GM21528 (cell line): Measurements from ENCODE around the gene MRFAP1.
"Not testable (repeated sequence)": the region's sequence is repeated elsewhere in the genome, so short reads cannot be mapped to it uniquely, and the experiment has no call there.

Experiments
- ATAC-seq: cut with Tn5 transposase; IDR thresholded peaks from one replicate; pipeline ENCODE4 v1.9.1; 2021; ENCODE audit warnings: mild to moderate bottlenecking, moderate library complexity; ENCODE audit not compliant: unreplicated experiment, low FRiP score

MRFAP1 gene

DNA sequence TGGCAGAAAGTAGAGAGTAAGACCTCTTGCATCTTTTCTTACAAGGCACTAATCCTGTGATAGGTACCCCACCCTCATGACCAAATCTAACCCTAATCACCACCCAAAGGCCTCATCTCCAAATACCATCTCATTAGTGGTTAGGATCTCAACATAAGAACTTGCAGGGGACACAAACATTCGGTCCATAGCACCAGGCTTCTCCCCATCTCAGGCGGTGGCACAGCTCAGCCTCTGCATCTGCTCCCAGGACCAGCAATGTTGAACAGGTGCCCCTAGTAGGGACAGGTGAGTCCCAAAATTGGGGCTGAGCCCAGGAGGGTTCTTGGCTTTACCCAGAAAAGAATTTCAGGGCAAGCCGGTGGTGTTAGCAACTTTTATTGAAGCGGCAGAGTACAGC is 8.4 kb upstream of the MRFAP1 start:
- no peak for ATAC-seq

- no peak for ATAC-seq
These were observed 7.2 kb upstream of the MRFAP1 start for GRCh38 chr4:6633091-6633906.

DNA sequence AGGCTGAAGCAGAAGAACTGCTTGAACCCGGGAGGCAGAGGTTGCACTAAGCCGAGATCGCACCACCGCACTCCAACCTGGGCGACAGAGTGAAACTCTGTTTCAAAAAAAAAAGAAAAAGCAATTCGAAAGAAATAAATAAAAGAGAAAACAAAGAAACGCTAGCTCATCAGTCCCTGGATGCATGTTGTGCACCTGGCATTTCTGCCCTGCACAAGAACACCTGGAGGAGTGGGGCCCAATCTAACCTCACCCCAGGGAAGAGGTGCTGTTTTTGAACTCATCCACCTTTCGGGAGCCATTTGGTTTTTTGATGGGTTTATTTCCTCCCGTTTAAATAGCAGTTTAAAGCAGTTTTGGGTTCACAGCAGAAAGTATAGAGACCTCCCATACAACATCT is 5.7 kb upstream of the MRFAP1 start:
- ATAC-seq = no peak

GRCh38 chr4:6639137-6639680 is 1.3 kb upstream of the MRFAP1 start:
- ATAC-seq = no peak

GRCh38 chr4:6641164-6641970 is 882 bp downstream of the MRFAP1 start:
- ATAC-seq = peak; percentile 37

DNA sequence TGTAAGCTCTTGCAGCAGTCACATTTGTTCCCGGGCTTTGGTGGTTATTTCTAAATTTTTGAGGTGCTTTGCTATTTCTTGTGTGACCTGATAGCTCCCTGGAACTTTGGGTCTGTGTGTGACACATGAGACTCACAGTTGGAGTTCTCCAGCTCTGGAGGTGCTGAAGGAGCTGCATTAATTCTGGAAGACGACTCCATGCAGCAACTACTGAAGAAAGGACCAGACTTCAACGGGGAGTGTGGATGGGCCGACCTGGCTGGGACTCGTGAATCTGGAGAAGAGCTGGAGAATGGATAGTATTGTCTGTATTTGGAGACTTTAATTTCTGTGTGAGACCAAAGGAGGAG is 1.5 kb downstream of the MRFAP1 start:
- ATAC-seq = no peak

DNA sequence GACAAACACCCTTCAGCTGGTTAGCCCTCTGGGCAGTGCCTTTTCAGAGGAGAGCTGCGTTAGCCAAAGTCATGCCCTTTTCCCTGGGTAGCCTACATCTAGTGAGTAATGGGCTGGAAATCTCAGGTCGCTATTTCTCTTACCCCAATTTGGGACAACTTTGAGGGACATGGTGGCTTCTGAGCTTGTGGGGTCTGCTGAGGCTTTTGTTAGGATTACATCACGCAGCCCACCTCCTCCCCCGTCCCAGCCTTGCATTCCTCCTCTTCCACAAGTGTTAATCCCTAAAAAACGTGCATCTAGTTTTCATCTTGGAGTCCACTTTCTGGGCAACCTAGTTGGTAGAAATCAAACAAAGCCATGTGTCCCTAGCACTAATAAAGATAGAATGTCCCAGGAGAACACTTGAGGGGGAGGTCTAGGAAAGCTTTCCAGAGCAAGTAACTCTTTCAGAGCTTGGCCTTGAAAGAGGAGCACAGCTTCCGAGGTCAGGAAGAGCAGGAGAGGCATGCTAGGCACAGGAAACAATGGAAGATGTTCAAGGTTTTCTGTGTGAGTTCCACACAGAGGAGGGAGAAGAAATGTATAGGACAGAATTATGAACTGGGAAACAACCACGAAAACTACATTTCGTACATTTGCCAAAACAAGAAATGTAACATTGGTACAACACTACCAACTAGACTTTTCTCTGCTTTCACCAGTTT is 2.8 kb downstream of the MRFAP1 start:
- ATAC-seq = no peak

DNA sequence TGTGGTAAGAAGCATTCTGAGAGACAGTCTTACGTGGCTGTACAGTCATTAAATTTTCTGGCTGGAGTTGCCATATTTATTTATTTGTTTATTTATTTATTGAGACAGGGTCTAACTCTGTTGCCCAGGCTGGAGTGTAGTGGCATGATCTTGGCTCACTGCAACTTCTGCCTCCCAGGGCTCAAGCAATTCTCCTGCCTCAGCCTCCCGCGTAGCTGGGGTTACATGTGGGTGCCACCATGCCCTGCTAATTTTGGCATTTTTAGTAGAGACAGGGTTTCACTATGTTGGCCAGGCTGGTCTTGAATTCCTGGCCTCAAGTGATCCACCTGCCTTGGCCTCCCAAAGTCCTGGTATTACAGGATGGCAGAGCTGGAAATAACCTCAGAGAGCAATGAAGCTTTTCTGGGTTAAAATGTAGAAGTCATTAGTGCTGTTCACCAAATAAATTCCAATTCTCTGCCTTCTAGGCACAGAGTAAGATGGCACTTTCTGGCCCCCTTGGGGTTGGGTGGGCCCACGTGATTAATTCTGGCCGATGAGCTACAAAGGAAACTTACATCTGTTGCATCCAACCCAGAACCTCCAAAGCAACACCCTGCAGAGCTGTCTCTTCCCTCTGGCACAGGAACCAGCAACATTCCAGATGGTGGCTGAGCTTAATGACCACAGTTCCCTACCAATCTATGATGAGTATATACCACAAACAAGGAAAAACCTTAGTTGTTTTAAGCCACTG is 4.5 kb downstream of the MRFAP1 start:
- ATAC-seq = no peak

DNA sequence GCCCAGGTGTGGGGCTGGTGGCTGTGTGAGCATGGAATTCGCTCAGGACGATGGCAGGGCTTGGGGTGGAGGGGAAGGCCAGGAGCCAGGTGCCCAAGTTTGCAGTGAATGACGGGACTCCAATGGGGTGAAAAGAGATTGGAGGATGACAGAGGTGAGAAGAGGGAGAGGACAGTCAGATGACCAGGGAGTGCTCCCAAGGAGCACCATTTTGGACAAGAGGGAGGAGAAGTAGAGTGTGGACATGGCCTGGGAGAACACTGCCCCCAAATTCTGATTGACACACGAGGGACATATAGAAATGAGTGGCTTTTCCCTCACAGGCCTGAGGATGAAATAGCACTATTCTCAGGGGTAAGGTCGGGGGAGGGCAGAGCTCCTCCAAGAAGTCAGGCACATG is 6.7 kb downstream of the MRFAP1 start:
- no peak for ATAC-seq

DNA sequence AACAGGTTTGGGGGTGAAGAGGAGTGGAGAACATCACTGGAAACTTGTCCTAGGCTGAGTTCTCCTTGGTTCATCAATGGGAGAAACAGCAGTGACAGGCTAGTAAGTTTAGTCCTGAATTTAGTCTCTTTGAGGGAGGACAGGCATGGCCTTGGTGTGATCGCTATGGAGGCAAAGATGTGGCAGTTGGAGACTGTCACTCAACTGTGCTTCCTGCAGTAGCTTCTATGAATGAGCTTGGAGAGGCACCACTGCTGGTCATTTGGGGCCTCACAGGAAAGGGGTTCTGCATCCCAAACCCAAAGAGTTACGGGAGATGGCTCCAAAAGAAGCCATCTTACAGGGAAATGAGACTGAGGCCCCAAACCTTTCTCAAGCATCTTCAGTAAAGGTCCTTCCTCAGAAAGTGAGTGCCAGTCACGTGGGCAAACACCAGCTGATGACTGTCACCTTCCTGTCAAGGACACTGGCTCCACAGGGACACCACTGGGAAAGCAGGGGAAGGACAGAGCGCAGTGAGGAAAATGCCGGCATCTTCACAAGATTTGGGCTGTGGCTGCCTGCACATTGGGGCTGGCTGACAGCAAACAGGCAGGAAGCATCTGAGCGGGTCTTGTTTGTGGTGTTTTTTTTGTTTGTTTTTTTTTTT is 7.2 kb downstream of the MRFAP1 start:
- ATAC-seq = no peak

DNA sequence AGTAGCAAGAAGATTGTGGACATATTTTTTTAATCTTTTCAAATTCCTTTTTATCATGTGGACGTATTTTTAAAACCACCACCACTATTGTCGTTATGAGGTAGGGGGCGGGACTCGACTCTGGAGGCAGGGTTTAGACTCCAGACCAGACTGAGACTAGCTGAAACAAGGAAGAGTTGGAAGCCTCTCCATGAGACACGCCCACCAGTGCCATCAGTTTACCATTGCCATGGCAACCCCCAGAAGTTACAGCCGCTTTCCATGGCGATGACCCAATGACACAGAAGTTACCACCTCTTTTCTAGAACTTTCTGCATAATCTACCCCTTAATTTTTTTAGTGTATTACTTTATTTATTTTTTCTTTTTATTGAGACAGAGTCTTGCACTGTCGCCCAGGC is 8.7 kb downstream of the MRFAP1 start:
- ATAC-seq = no peak

- ATAC-seq = not testable (repeated sequence)
These were observed 13.7 kb downstream of the MRFAP1 start for GRCh38 chr4:6654211-6654610.

DNA sequence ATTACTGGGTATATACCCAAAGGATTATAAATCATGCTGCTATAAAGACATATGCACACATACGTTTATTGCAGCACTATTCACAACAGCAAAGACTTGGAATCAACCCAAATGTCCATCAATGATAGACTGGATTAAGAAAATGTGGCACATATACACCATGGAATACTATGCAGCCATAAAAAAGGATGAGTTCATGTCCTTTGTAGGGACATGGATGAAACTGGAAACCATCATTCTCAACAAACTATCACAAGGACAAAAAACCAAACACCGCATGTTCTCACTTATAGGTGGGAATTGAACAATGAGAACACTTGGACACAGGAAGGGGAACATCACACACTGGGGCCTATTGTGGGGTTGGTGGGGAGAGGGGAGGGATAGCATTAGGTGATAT is 14.8 kb downstream of the MRFAP1 start:
- not testable (repeated sequence) for ATAC-seq

GRCh38 chr4:6655924-6656323 is 15.4 kb downstream of the MRFAP1 start:
- no peak for ATAC-seq

- no peak for ATAC-seq
These were observed 17.0 kb downstream of the MRFAP1 start for GRCh38 chr4:6657242-6658208.

- no peak for ATAC-seq
These were observed 17.7 kb downstream of the MRFAP1 start for GRCh38 chr4:6658209-6658595.

GRCh38 chr4:6658597-6659075 is 18.2 kb downstream of the MRFAP1 start:
- no peak for ATAC-seq

GRCh38 chr4:6659897-6660296 is 19.4 kb downstream of the MRFAP1 start:
- ATAC-seq = no peak

GRCh38 chr4:6660430-6660829 is 19.9 kb downstream of the MRFAP1 start:
- no peak for ATAC-seq
